ENCODE results near the gene SPATS2L. TPM values are rescaled to one million over a fixed set of nuclear protein-coding genes. Genes with fewer than 3 reads are reported as not detected.
A peak's percentile ranks its signal among the peaks of the same experiment; 100 is the strongest.

SPATS2L gene
- total and polyA plus RNA-seq, 2 of the 13 experiments (the other 11 are each of a cell fraction or from before 2014, with no cell fraction given) = 154 to 212 TPM

DNA sequence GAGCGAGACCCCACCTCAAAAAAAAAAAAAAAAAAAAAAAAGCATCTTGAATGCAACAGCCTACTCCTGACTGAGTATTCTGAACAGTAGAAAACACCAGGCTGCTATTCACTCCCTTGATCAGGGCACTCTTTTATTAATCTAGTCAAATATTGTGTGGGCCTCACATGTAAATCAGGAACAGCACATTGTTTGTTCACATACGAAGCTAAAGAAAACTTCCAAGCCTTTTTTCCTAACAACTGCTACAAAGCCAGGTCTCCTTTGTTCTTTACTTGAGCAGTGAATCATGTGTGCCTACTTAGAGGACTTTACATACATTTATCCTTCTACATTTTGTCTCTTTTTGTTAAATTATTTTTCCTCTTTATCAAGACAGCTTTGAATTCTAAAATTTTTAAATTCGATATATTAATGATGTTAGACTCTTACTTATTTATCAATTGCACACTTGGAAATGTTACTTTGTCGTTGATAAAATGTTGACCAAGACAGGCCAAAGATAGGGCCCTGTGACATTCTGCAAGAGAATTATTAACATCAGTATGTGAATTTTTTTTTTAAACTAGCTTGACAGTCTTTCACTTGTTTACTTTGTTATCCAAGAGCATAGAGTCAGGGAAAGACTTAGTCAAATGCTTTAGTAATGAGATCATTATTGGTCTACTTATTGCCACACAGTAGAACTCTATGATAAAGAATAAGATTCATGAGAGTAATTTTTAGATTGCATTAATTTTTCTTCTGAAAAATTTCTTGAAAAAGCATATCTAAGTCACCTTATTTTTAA lies 13.2 kb downstream of the SPATS2L start (continued):
- TF ChIP-seq NONO (IDR thresholded peaks at IDR 0.05) = no peak
- no peak for TF ChIP-seq NONO (CRISPR knock-in tag; conservative IDR thresholded peaks at IDR 0.05)
- no peak for TF ChIP-seq KMT2A (CRISPR knock-in tag; IDR thresholded peaks at IDR 0.05)
- TF ChIP-seq, protein P1, sequence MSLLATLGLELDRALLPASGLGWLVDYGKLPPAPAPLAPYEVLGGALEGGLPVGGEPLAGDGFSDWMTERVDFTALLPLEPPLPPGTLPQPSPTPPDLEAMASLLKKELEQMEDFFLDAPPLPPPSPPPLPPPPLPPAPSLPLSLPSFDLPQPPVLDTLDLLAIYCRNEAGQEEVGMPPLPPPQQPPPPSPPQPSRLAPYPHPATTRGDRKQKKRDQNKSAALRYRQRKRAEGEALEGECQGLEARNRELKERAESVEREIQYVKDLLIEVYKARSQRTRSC (CRISPR knock-in tag; IDR thresholded peaks at IDR 0.05; ENCODE audit: low read depth) = no peak
- peak; percentile 94 for TF ChIP-seq JUND (CRISPR knock-in tag; IDR thresholded peaks at IDR 0.05)
- TF ChIP-seq ZNF343 (CRISPR knock-in tag; IDR thresholded peaks at IDR 0.05) = no peak
- TF ChIP-seq, protein P2, sequence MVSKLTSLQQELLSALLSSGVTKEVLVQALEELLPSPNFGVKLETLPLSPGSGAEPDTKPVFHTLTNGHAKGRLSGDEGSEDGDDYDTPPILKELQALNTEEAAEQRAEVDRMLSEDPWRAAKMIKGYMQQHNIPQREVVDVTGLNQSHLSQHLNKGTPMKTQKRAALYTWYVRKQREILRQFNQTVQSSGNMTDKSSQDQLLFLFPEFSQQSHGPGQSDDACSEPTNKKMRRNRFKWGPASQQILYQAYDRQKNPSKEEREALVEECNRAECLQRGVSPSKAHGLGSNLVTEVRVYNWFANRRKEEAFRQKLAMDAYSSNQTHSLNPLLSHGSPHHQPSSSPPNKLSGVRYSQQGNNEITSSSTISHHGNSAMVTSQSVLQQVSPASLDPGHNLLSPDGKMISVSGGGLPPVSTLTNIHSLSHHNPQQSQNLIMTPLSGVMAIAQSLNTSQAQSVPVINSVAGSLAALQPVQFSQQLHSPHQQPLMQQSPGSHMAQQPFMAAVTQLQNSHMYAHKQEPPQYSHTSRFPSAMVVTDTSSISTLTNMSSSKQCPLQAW (CRISPR knock-in tag; IDR thresholded peaks at IDR 0.05) = no peak
- TF ChIP-seq ZFAT (CRISPR knock-in tag; conservative IDR thresholded peaks at IDR 0.05) = no peak
- TF ChIP-seq, protein P3, sequence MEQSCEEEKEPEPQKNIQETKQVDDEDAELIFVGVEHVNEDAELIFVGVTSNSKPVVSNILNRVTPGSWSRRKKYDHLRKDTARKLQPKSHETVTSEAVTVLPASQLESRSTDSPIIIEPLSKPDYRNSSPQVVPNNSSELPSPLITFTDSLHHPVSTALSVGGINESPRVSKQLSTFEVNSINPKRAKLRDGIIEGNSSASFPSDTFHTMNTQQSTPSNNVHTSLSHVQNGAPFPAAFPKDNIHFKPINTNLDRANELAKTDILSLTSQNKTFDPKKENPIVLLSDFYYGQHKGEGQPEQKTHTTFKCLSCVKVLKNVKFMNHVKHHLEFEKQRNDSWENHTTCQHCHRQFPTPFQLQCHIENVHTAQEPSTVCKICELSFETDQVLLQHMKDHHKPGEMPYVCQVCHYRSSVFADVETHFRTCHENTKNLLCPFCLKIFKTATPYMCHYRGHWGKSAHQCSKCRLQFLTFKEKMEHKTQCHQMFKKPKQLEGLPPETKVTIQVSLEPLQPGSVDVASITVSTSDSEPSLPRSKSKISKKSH (CRISPR knock-in tag; IDR thresholded peaks at IDR 0.05; ENCODE audit: borderline replicate concordance) = no peak
- TF ChIP-seq MIXL1 (CRISPR knock-in tag; IDR thresholded peaks at IDR 0.05) = peak; percentile 49; the same call in 1 of the 2 replicates
- peak; percentile 85 for TF ChIP-seq HDAC2 (CRISPR knock-in tag; IDR thresholded peaks at IDR 0.05)
- TF ChIP-seq, protein P4, sequence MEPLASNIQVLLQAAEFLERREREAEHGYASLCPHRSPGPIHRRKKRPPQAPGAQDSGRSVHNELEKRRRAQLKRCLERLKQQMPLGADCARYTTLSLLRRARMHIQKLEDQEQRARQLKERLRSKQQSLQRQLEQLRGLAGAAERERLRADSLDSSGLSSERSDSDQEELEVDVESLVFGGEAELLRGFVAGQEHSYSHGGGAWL (CRISPR knock-in tag; IDR thresholded peaks at IDR 0.05) = no peak
- no peak for TF ChIP-seq HNRNPH1 (optimal IDR thresholded peaks at IDR 0.05; ENCODE audit: low read depth, low read length)
- TF ChIP-seq, protein P5, sequence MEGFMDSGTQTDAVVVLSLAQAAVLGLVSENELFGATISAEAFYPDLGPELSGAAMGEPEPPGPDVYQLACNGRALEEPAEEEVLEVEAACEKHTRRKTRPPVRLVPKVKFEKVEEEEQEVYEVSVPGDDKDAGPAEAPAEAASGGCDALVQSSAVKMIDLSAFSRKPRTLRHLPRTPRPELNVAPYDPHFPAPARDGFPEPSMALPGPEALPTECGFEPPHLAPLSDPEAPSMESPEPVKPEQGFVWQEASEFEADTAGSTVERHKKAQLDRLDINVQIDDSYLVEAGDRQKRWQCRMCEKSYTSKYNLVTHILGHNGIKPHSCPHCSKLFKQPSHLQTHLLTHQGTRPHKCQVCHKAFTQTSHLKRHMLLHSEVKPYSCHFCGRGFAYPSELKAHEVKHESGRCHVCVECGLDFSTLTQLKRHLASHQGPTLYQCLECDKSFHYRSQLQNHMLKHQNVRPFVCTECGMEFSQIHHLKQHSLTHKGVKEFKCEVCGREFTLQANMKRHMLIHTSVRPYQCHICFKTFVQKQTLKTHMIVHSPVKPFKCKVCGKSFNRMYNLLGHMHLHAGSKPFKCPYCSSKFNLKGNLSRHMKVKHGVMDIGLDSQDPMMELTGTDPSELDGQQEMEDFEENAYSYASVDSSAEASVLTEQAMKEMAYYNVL (CRISPR knock-in tag; IDR thresholded peaks at IDR 0.05; ENCODE audit: borderline replicate concordance) = no peak
- no peak for TF ChIP-seq NFE2 (CRISPR knock-in tag; IDR thresholded peaks at IDR 0.05)
- TF ChIP-seq, protein P6, sequence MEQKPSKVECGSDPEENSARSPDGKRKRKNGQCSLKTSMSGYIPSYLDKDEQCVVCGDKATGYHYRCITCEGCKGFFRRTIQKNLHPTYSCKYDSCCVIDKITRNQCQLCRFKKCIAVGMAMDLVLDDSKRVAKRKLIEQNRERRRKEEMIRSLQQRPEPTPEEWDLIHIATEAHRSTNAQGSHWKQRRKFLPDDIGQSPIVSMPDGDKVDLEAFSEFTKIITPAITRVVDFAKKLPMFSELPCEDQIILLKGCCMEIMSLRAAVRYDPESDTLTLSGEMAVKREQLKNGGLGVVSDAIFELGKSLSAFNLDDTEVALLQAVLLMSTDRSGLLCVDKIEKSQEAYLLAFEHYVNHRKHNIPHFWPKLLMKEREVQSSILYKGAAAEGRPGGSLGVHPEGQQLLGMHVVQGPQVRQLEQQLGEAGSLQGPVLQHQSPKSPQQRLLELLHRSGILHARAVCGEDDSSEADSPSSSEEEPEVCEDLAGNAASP (CRISPR knock-in tag; IDR thresholded peaks at IDR 0.05; ENCODE audit: borderline replicate concordance) = 0 out of 2 replicates have a peak, but pooled peaks have one; percentile 18
- TF ChIP-seq ISX (CRISPR knock-in tag; conservative IDR thresholded peaks at IDR 0.05) = no peak
- no peak for TF ChIP-seq ZNF546 (CRISPR knock-in tag; conservative IDR thresholded peaks at IDR 0.05)
- TF ChIP-seq, protein P7, sequence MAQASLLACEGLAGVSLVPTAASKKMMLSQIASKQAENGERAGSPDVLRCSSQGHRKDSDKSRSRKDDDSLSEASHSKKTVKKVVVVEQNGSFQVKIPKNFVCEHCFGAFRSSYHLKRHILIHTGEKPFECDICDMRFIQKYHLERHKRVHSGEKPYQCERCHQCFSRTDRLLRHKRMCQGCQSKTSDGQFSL (CRISPR knock-in tag; IDR thresholded peaks at IDR 0.05) = no peak
- TF ChIP-seq, protein P8, sequence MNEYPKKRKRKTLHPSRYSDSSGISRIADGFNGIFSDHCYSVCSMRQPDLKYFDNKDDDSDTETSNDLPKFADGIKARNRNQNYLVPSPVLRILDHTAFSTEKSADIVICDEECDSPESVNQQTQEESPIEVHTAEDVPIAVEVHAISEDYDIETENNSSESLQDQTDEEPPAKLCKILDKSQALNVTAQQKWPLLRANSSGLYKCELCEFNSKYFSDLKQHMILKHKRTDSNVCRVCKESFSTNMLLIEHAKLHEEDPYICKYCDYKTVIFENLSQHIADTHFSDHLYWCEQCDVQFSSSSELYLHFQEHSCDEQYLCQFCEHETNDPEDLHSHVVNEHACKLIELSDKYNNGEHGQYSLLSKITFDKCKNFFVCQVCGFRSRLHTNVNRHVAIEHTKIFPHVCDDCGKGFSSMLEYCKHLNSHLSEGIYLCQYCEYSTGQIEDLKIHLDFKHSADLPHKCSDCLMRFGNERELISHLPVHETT (CRISPR knock-in tag; conservative IDR thresholded peaks at IDR 0.05) = no peak
